Endothelial cell of umbilical vein (primary cell): ENCODE measurements around the gene TLR5. TPM values are rescaled to one million over a fixed set of nuclear protein-coding genes. Genes with fewer than 3 reads are reported as not detected.

Experiments
- BruUV-seq: library from RNA; stranded (reverse); fragments of 400-500 nt; replicated peaks from 2 replicates; lab custom pipeline; 2021; lab: Mats Ljungman, UMichigan
- CTCF ChIA-PET: fragments of 300-600, 350-600 bp; sonication (Branson Sonifier 250); formaldehyde crosslinking; loops from one replicate; lab custom pipeline; 2021; ENCODE audit warnings: antibody characterized with exemption, inconsistent platforms; lab: Charles Lee
- POLR2A ChIA-PET: fragments of 300-600, 350-600 bp; sonication (Branson Sonifier 250); formaldehyde crosslinking; loops from one replicate; lab custom pipeline; 2021; ENCODE audit warnings: antibody characterized with exemption, inconsistent platforms; lab: Charles Lee
- DNase-seq: peaks from one replicate; pipeline ENCODE4 v3.0.0-alpha.2; 2011; ENCODE audit warnings: low read depth, low spot score
- FAIRE-seq: peaks from 2 replicates; lab custom pipeline; 2011; peaks lifted over from hg19 to GRCh38; lab: Jason Lieb, UNC
- H2AFZ ChIP-seq: 2 replicates; pipeline ENCODE4 v1.6.0; 2012; ENCODE audit warnings: low read depth, low read length, control low read depth, inconsistent platforms
- H3K27ac ChIP-seq: 2 replicates; pipeline ENCODE4 v1.5.1; 2011; ENCODE audit warnings: low read depth, mild to moderate bottlenecking, control low read depth, low read length, moderate library complexity; ENCODE audit not compliant: insufficient read depth
- H3K27me3 ChIP-seq, 2 experiments: 2 replicates each; pipeline versions ENCODE4 v1.6.0 to v1.6.1; 2011; ENCODE audit warnings: low read length in 2 of 2, mixed read lengths in 1 of 2; ENCODE audit not compliant: control insufficient read depth in 2 of 2, insufficient read depth in 2 of 2
- H3K36me3 ChIP-seq, 2 experiments: 2 replicates in 1 of 2; 3 replicates in 1 of 2; pipeline ENCODE4 v1.5.1; 2011; ENCODE audit warnings: low read length in 2 of 2, mild to moderate bottlenecking in 1 of 2, moderate library complexity in 1 of 2; ENCODE audit not compliant: control insufficient read depth in 2 of 2, insufficient read depth in 2 of 2; ENCODE audit errors: extremely low read depth in 1 of 2
- H3K4me1 ChIP-seq: 3 replicates; pipeline ENCODE4 v1.5.1; 2011; ENCODE audit warnings: mild to moderate bottlenecking, low read length; ENCODE audit not compliant: control insufficient read depth, insufficient read depth; ENCODE audit errors: extremely low read depth
- H3K4me2 ChIP-seq: 2 replicates; pipeline ENCODE4 v1.6.1; 2011; ENCODE audit warnings: low read length, control low read depth, mixed read lengths; ENCODE audit not compliant: insufficient read depth
- H3K4me3 ChIP-seq, 3 experiments: fragments of 200-600 bp in 1 of 3; sonication (generic), shearing (Covaris generic) in 1 of 3; replicated peaks in 1 of 3; 2 replicates each; pipeline ENCODE4 v1.5.1; 2011 to 2016; ENCODE audit warnings: control low read depth in 3 of 3, low read length in 3 of 3, mild to moderate bottlenecking in 2 of 3, inconsistent platforms in 1 of 3, low read depth in 1 of 3, moderate library complexity in 1 of 3; ENCODE audit not compliant: insufficient read depth in 1 of 3
- H3K79me2 ChIP-seq: 2 replicates; pipeline ENCODE4 v1.6.0; 2012; ENCODE audit warnings: low read length, inconsistent platforms; ENCODE audit not compliant: control insufficient read depth, insufficient read depth
- H3K9ac ChIP-seq: replicated peaks from 2 replicates; pipeline ENCODE3; 2011; ENCODE audit warnings: low read length, control low read depth; ENCODE audit not compliant: insufficient read depth; ENCODE audit errors: extremely low read depth
- H3K9me1 ChIP-seq: replicated peaks from 3 replicates; pipeline ENCODE4 v1.6.0; 2011; ENCODE audit warnings: mild to moderate bottlenecking, low read length; ENCODE audit not compliant: control insufficient read depth, insufficient read depth; ENCODE audit errors: extremely low read depth
- H3K9me3 ChIP-seq: replicated peaks from 2 replicates; pipeline ENCODE4 v1.5.1; 2012; ENCODE audit warnings: low read length, inconsistent platforms; ENCODE audit not compliant: control insufficient read depth, insufficient read depth
- H4K20me1 ChIP-seq: replicated peaks from 2 replicates; pipeline ENCODE3; 2011; ENCODE audit warnings: mild to moderate bottlenecking, low read length; ENCODE audit not compliant: control insufficient read depth, insufficient read depth; ENCODE audit errors: extremely low read depth
- CTCF ChIP-seq, 2 donors: IDR thresholded peaks; 1 replicate in 1 of 2; 2 replicates in 1 of 2; pipeline ENCODE4 v1.5.1; 2011; ENCODE audit warnings: low read length in 2 of 2, mild to moderate bottlenecking in 2 of 2, moderate library complexity in 2 of 2, control low read depth in 1 of 2, inconsistent platforms in 1 of 2, low read depth in 1 of 2; ENCODE audit not compliant: insufficient read depth in 1 of 2; ENCODE audit errors: extremely low read depth in 1 of 2
- EZH2 ChIP-seq: IDR thresholded peaks from 2 replicates; pipeline ENCODE4 v1.6.1; 2012; ENCODE audit warnings: borderline replicate concordance, low read depth, mild to moderate bottlenecking, moderate library complexity, low read length, inconsistent platforms; ENCODE audit not compliant: severe bottlenecking
- GATA2 ChIP-seq: IDR thresholded peaks from 2 replicates; pipeline ENCODE4 v1.7.0; 2011; ENCODE audit warnings: low read depth, mild to moderate bottlenecking, moderate library complexity, mixed read lengths, low read length; ENCODE audit not compliant: insufficient read length, insufficient read depth
- MAX ChIP-seq: IDR thresholded peaks from 2 replicates; pipeline ENCODE4 v1.6.1; 2011; ENCODE audit not compliant: insufficient read depth, insufficient read length
- MYC ChIP-seq: IDR thresholded peaks from one replicate; pipeline ENCODE4 v1.6.1; 2011; ENCODE audit warnings: mild to moderate bottlenecking, low read depth, low read length
- POLR2AphosphoS5 ChIP-seq: IDR thresholded peaks from 2 replicates; pipeline ENCODE4 v1.6.1; 2012; ENCODE audit warnings: low read depth, mild to moderate bottlenecking, control low read depth, low read length, moderate library complexity; ENCODE audit not compliant: insufficient read depth
- dilution Hi-C: fragments of 300-500 bp; cut with MboI; formaldehyde crosslinking; loops from one replicate; pipeline ENCODE4 v1.15.0; 2019; ENCODE audit warnings: low sequenced_read_pairs; ENCODE audit not compliant: extremely low pct_ligation_motif_present
- intact Hi-C: fragments of 100-400 bp; cut with micrococcal nuclease; formaldehyde crosslinking; loops from one replicate; pipeline ENCODE4 v1.10.0; 2022
- polyA plus RNA-seq, 4 experiments: library from polyadenylated mRNA; depleted of rRNA in 3 of 4; stranded (reverse) in 3 of 4; unstranded in 1 of 4; fragments of >200 nt; gene quantifications; 2 replicates each; pipeline versions ENCODE4 v1.2.1 to v1.2.3, GENCODE V29; 2011 to 2012; ENCODE audit warnings: missing spikeins in 1 of 4
- total RNA-seq: library from RNA; stranded (reverse); gene quantifications from 2 replicates; pipeline ENCODE4 v1.2.3, GENCODE V29; 2021

The TLR5 gene
- total and polyA plus RNA-seq, 2 donors (not counting 3 experiments of a cell fraction or from before 2014, with no cell fraction given) = 0.15 to 0.25 TPM

- H3K79me2 ChIP-seq = no peaks in the 10 kb centered on the region
- no peak overlapping the region for H3K9ac ChIP-seq
- H3K4me3 ChIP-seq = no peak overlapping the region
- no peaks in the 10 kb centered on the region for H3K9me3 ChIP-seq
- H3K36me3 ChIP-seq = no peaks in the 10 kb centered on the region
- H4K20me1 ChIP-seq = no peaks in the 10 kb centered on the region
- no peak for DNase-seq
- no peak overlapping the region for H3K4me2 ChIP-seq
- ChIA-PET CTCF (no interaction called here), POLR2A (no interaction called here)
- H3K9me1 ChIP-seq = no peaks in the 10 kb centered on the region
- H3K27me3 ChIP-seq = peaks cover 0 to 1% of the 10 kb centered on the region in 2 experiments
- H2AFZ ChIP-seq = no peak overlapping the region
- H3K4me1 ChIP-seq = no peaks in the 10 kb centered on the region
- H3K27ac ChIP-seq = no peak overlapping the region
- BruUV-seq = no TSS peak
- dilution Hi-C loops (no loop called here), intact Hi-C loops (no loop called here)
- TF ChIP-seq CTCF (IDR thresholded peaks at IDR 0.05; ENCODE audit: extremely low read depth in 1 of 2, insufficient read depth in 1 of 2, low read depth in 1 of 2, low read length in 2 of 2) (no peak), EZH2 (no peak), GATA2 (no peak), MYC (no peak), POLR2AphosphoS5 (no peak), MAX (no peak)
- FAIRE-seq = no peak
Measured at GRCh38 chr1:223066415-223066814, 76.6 kb downstream of the TLR5 start.
